Activated CD4-positive, alpha-beta memory T cell treated with anti-CD3 and anti-CD28 coated beads for 36 hours (primary cell): ENCODE data around the gene ADAMTSL1. TPM values are rescaled to one million over a fixed set of nuclear protein-coding genes. Genes with fewer than 3 reads are reported as not detected.

Source experiments
- CTCF ChIA-PET: fragments of 350-600 bp; sonication (Branson Sonifier 250); formaldehyde crosslinking; loops from one replicate; lab custom pipeline; 2021; ENCODE audit warnings: antibody characterized with exemption, inconsistent platforms; lab: Charles Lee
- POLR2A ChIA-PET: fragments of 350-600 bp; sonication (Branson Sonifier 250); formaldehyde crosslinking; loops from one replicate; lab custom pipeline; 2021; ENCODE audit warnings: antibody characterized with exemption; lab: Charles Lee
- DNase-seq: peaks from one replicate; pipeline ENCODE4 v3.0.0-alpha.2; 2020
- H3K27ac Mint-ChIP-seq: one replicate; pipeline ENCODE4 v1.8.0; 2021; ENCODE audit warnings: mixed read lengths
- H3K27me3 Mint-ChIP-seq: one replicate; pipeline ENCODE4 v1.8.0; 2021; ENCODE audit warnings: mixed read lengths
- H3K36me3 Mint-ChIP-seq: one replicate; pipeline ENCODE4 v1.8.0; 2021; ENCODE audit warnings: mixed read lengths
- H3K4me1 Mint-ChIP-seq: one replicate; pipeline ENCODE4 v1.8.0; 2021; ENCODE audit warnings: low read depth, mixed read lengths
- H3K4me3 Mint-ChIP-seq: one replicate; pipeline ENCODE4 v1.8.0; 2021; ENCODE audit warnings: mild to moderate bottlenecking, mixed read lengths
- H3K9me3 Mint-ChIP-seq: one replicate; pipeline ENCODE4 v1.8.0; 2021; ENCODE audit warnings: mixed read lengths
- intact Hi-C: fragments of 100-400 bp; cut with micrococcal nuclease; formaldehyde crosslinking; loops from one replicate; pipeline ENCODE4 v1.15.1; 2023
- total RNA-seq, 2 experiments: library from RNA; stranded (reverse); gene quantifications; one replicate each; pipeline ENCODE4 v1.2.3, GENCODE V29; 2021

Gene ADAMTSL1
- total RNA-seq, 2 experiments from 2014 or later: not detected

DNA sequence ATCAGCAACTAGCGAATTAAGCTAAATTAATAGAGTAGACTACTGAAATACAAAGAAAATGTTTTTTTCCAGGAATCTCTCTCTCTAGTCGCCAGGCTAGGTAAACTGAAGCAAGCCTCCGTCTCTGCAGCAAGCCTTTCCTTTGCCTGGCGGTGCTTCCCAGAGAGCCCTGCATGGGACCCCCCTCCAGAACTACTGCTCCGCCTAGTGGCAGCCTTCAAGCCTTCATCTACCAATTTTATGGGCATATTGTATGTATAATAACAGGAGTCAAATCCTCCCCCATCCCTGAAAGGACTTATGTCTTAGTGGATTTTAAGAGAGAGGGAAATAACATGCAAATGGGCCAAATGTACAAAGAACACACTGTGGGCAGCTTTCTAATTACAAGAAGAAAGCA, 317.1 kb downstream of the ADAMTSL1 start:
- DNase-seq: no peak
- Mint-ChIP-seq H3K4me1 (no peaks in the 10 kb centered on the region), H3K36me3 (no peaks in the 10 kb centered on the region), H3K9me3 (no peaks in the 10 kb centered on the region), H3K27ac (no peak overlapping the region), H3K4me3 (no peak overlapping the region), H3K27me3 (no peaks in the 10 kb centered on the region)
- intact Hi-C loops: no loop called here
- ChIA-PET POLR2A (no interaction called here), CTCF (interaction anchor here (0.6 kb wide), 1 partner anchor 129 kb away, joined by 3 read pairs; no protein-coding TSS in a partner anchor)

DNA sequence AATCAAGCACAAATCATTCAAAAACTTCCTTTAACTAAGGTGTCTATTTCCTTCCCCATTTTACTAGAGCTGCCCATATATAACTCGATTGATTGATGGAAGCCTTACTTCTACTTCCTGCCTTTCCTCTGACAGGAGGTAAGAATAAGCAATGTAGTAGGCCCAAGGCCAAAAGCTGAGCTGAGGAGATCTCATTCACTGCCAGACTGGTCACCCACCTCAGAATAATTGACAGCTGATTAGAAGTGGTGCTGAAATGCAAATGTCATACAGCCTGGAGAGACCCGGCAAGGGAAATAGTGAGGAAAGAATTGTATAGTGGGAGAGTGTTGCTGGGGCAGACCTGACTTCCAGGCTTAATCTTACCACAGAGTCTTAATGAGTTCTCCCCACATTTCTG, 319.2 kb downstream of the ADAMTSL1 start:
- intact Hi-C loops: no loop called here
- no peaks in the 10 kb centered on the region for H3K4me1 Mint-ChIP-seq
- no peak overlapping the region for H3K4me3 Mint-ChIP-seq
- H3K36me3 Mint-ChIP-seq: no peaks in the 10 kb centered on the region
- ChIA-PET CTCF (interaction anchor here (0.6 kb wide), 1 partner anchor 109 kb away, joined by 3 read pairs; no protein-coding TSS in a partner anchor), POLR2A (interaction anchor here (0.6 kb wide), 1 partner anchor 67 kb away, joined by 3 read pairs; no protein-coding TSS in a partner anchor)
- no peak for DNase-seq
- H3K27me3 Mint-ChIP-seq: no peaks in the 10 kb centered on the region
- H3K27ac Mint-ChIP-seq: no peak overlapping the region
- H3K9me3 Mint-ChIP-seq: no peaks in the 10 kb centered on the region

DNA sequence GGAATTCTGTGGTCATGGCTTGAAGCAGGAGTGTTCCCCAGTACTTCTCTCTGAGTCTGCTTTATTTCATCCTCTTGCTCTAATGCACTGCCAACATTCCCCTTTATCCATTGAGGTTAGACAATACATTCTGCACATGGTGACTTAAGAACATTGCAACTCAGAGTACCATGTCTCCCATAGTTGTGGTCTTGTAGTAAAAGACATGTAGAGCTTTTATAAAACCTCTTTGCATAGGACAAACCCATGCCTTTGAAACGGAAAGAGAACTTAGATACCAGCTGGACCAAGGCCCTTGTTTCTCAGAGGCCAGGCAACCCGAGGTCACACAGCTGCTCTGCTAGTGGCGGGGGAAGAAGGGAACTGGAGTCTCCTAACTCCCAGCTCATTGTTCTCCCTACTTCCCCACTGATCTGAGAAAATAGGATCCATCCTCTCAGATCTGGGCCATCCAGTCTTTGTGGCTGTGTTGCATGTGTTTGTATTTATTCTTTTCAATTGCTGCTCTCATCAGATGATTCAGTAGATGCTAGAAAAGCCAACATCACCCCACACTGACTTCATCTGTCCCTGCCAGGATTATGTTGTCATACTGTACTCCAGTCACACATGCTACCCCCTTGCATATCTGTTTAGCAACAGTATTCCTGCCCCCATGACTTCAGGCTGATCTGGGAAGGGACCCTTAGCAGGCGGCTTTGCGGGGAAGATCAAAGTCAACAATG, 322.2 kb downstream of the ADAMTSL1 start:
- intact Hi-C loops: no loop called here
- Mint-ChIP-seq H3K27me3 (no peaks in the 10 kb centered on the region), H3K4me1 (no peaks in the 10 kb centered on the region), H3K27ac (no peak overlapping the region), H3K4me3 (no peak overlapping the region), H3K36me3 (no peaks in the 10 kb centered on the region), H3K9me3 (no peaks in the 10 kb centered on the region)
- CTCF ChIA-PET: no interaction called here
- POLR2A ChIA-PET: no interaction called here
- DNase-seq: no peak

DNA sequence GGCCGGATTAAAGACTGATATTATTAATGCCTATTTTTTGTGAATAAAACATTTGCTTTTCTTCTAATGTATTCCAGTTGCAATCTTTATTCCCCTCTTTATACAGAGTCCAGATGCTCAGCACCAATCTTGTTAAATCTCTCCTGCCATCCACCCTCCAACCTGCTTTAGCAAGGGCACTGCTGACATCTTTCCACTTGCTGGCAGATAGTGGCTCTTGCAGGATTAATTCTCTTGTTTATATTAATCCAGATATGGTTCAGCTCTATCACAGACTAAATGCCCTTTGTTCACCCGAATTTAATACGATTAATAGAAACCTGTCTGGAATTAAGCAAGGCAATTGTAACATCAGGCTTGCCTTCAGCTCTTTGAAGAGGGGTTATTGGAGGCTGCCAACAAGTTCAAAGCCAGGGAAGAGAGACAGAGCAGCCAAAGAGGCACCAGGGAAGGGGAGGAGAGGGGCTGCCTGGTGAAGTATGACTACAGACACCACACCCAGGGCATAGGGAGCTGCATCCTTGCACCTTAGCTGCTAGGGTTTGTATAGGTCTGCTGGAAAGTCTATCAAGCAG, 322.8 kb downstream of the ADAMTSL1 start:
- ChIA-PET POLR2A (no interaction called here), CTCF (no interaction called here)
- DNase-seq: no peak
- H3K36me3 Mint-ChIP-seq: no peaks in the 10 kb centered on the region
- no peaks in the 10 kb centered on the region for H3K27me3 Mint-ChIP-seq
- no peaks in the 10 kb centered on the region for H3K9me3 Mint-ChIP-seq
- H3K27ac Mint-ChIP-seq: no peak overlapping the region
- no peak overlapping the region for H3K4me3 Mint-ChIP-seq
- intact Hi-C loops: no loop called here
- no peaks in the 10 kb centered on the region for H3K4me1 Mint-ChIP-seq

DNA sequence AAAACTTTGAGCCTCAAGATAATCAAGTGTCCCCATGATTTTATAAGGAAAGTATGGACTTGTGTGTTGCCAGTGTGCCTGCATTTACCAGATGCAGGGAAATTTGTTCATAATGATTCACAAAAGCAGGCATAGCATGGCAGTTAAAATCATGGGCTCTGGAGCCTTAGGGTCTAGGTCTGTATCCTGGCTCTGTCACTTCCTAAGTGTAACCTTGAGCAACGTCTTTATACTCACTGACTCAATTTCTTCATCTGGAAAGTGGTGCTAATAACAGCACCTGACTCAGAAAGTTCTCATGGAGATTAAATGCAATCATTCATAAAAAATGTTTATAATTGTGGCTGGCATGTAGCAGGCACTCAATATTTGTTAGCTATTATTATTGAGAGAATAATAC, 324.2 kb downstream of the ADAMTSL1 start:
- H3K9me3 Mint-ChIP-seq: no peaks in the 10 kb centered on the region
- intact Hi-C loops: no loop called here
- H3K4me3 Mint-ChIP-seq: no peak overlapping the region
- H3K27ac Mint-ChIP-seq: no peak overlapping the region
- no peaks in the 10 kb centered on the region for H3K36me3 Mint-ChIP-seq
- ChIA-PET CTCF (no interaction called here), POLR2A (no interaction called here)
- H3K27me3 Mint-ChIP-seq: no peaks in the 10 kb centered on the region
- no peak for DNase-seq
- H3K4me1 Mint-ChIP-seq: no peaks in the 10 kb centered on the region

DNA sequence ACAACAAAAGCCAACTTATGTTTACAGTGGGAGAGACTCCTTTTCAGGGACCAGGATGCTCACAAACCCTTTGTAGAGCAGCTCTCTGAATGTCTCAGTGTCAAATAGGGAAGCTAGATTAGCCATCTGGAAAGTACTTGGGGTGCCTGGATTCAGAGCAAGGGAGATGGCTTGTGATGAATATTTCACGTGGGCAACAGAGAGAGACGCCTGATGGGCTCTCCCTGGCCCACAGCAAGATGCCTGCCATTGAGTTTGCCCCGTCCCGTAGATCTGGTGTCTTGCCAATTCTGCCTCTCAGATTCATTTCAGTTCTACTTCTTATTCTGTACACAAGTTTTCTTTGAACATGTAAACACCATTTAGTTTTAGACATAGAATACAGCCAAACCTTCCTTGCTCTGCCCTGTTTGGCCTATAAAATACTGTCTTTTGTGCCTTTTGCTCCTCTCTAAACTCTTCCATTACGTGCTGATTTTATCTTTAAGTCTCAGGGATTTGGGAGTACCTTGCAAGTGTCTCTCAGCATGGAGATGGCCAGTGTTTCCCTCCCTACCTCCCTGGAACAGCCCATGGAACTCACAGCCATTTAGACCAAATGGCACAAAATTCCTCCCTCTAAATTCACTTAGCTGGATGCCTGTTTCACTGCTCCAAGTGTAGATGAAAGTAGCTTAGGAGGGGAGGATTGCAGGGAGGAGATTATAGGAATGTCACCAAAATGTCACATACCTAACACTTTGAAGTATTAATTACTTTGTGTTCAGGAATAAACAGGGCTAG, 324.7 kb downstream of the ADAMTSL1 start:
- POLR2A ChIA-PET: no interaction called here
- intact Hi-C loops: no loop called here
- Mint-ChIP-seq H3K9me3 (no peaks in the 10 kb centered on the region), H3K4me1 (no peaks in the 10 kb centered on the region), H3K27me3 (no peaks in the 10 kb centered on the region), H3K4me3 (no peak overlapping the region), H3K36me3 (no peaks in the 10 kb centered on the region), H3K27ac (no peak overlapping the region)
- CTCF ChIA-PET: no interaction called here
- no peak for DNase-seq

DNA sequence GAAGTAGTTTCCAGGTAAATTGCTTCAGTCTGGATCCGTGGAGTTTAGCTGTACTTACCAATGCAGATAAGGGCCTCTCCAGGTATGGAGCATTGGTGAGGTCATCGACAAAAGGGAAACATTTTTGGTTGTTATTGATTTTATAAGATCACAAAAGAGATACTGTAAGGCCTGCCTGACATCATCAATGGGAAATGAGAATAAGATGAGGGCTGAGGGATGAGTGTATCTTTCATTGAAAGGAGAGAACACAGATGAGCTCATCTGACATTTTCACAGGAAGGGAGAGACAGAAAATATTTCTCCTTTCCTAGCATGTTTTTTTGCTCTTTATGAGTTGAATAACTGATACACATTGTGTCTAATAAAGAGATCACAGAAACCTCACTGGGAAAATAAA, 325.5 kb downstream of the ADAMTSL1 start:
- CTCF ChIA-PET: no interaction called here
- no peaks in the 10 kb centered on the region for H3K9me3 Mint-ChIP-seq
- no peaks in the 10 kb centered on the region for H3K4me1 Mint-ChIP-seq
- no peak for DNase-seq
- no peaks in the 10 kb centered on the region for H3K27me3 Mint-ChIP-seq
- no peak overlapping the region for H3K27ac Mint-ChIP-seq
- POLR2A ChIA-PET: no interaction called here
- H3K4me3 Mint-ChIP-seq: no peak overlapping the region
- no peaks in the 10 kb centered on the region for H3K36me3 Mint-ChIP-seq
- intact Hi-C loops: no loop called here

DNA sequence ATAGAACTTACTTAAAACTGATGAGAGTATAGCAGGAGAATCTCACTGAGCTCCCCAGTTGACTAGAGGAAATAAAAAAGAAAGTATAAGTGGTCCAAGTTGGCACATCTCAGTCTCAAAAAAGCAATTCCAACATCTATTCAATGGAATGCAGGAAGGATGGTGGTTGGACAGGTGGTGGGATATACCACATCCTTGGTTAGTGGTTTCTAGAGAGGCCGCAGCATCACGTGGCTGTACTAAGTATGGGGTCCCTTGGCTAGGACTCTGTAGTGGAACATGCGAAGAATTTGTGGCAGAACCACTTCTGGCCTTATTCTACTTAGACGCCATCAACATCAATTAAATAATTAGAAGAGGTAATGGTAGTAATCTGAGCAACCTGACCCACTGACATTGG, 326.6 kb downstream of the ADAMTSL1 start:
- Mint-ChIP-seq H3K36me3 (no peaks in the 10 kb centered on the region), H3K27ac (no peak overlapping the region), H3K4me3 (no peak overlapping the region), H3K27me3 (no peaks in the 10 kb centered on the region), H3K4me1 (no peaks in the 10 kb centered on the region), H3K9me3 (no peaks in the 10 kb centered on the region)
- POLR2A ChIA-PET: no interaction called here
- CTCF ChIA-PET: interaction anchor here (0.5 kb wide), 1 partner anchor 228 kb away, joined by 6 read pairs; no protein-coding TSS in a partner anchor
- DNase-seq: no peak
- intact Hi-C loops: no loop called here

DNA sequence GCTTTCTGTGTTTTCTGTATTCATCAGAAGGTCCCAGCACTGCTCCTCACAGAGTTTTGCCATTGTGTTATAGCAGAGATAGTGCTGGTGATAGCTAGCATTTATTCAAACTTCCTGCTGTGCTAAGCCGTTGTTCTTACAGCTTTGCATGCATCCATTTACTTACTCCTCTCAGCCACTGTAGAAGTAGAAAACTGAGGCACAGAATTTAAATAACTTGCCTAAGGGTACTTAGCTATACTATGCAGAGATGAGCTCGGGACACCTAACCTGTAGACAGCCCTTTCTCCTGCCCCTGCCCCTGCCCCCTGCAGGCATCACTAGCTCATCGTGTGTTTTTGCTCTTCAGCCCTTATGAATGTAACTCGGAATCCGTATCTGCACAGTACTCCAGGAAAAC, 331.4 kb downstream of the ADAMTSL1 start:
- POLR2A ChIA-PET: no interaction called here
- no peak for DNase-seq
- CTCF ChIA-PET: no interaction called here
- Mint-ChIP-seq H3K9me3 (no peaks in the 10 kb centered on the region), H3K4me1 (no peaks in the 10 kb centered on the region), H3K27me3 (no peaks in the 10 kb centered on the region), H3K4me3 (no peak overlapping the region), H3K36me3 (no peaks in the 10 kb centered on the region), H3K27ac (no peak overlapping the region)
- intact Hi-C loops: no loop called here

DNA sequence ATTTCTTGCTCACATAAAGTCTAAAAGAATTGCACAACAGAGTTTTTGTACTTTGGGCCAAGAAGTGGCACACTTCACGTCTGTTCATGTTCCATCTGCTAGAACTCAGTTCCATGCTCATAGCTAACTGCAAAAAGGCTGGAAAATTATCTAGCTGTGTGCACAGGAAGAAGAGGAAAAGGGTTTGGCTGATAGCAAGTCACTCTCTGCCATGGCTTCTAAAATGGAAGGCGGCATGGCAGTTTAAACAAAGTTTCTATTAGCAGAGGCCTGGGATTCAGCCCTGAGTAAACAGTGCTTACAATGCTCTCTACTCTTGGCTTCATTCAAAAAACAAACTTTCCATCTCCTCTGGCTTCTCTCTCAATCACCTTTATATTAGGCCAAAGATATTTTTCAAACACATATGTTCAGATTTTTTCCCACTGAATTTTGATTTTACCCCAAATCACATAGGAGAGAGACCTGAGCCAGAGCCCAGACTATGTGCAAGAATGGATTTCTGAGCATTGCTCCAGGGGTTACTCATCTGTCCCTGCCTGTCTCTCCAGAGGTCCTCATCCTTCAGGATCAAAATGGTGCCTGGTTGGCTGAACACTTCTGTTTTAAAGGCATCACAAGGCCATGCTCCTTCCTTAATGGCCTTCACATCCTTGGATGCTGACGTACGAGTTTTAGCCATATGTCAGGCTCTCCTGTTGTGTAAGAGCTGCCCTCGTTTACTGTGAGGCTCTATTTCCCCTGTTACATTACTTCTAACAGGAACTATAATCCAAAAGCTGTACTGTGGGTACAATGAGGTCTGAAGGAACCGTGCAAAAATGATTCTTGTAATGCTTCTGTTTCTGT, 332.5 kb downstream of the ADAMTSL1 start:
- no peaks in the 10 kb centered on the region for H3K9me3 Mint-ChIP-seq
- no peak for DNase-seq
- H3K27ac Mint-ChIP-seq: no peak overlapping the region
- H3K4me3 Mint-ChIP-seq: no peak overlapping the region
- H3K36me3 Mint-ChIP-seq: no peaks in the 10 kb centered on the region
- ChIA-PET CTCF (no interaction called here), POLR2A (no interaction called here)
- no peaks in the 10 kb centered on the region for H3K4me1 Mint-ChIP-seq
- intact Hi-C loops: no loop called here
- no peaks in the 10 kb centered on the region for H3K27me3 Mint-ChIP-seq

DNA sequence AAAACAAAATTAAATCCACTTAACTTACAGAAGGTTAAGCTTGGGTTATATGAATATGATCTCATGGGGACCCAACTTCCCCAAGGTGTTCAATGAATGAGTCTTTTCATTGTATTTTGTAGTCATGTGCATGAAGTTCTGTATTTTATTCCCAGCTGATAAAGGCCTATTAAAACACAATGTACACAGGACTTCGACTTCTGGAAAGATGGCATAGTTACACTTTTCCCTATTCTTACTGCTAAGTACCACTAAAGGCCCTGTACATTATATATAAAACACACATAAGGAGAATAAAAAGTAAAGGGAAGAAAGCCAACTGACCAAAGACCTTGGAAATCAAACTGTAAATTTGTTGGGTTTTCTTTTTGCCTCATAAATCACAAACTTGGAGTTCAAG, 336.6 kb downstream of the ADAMTSL1 start:
- DNase-seq: no peak
- Mint-ChIP-seq H3K9me3 (no peaks in the 10 kb centered on the region), H3K4me1 (no peaks in the 10 kb centered on the region), H3K27ac (no peak overlapping the region), H3K36me3 (no peaks in the 10 kb centered on the region), H3K4me3 (no peak overlapping the region), H3K27me3 (no peaks in the 10 kb centered on the region)
- intact Hi-C loops: no loop called here
- ChIA-PET CTCF (no interaction called here), POLR2A (no interaction called here)

DNA sequence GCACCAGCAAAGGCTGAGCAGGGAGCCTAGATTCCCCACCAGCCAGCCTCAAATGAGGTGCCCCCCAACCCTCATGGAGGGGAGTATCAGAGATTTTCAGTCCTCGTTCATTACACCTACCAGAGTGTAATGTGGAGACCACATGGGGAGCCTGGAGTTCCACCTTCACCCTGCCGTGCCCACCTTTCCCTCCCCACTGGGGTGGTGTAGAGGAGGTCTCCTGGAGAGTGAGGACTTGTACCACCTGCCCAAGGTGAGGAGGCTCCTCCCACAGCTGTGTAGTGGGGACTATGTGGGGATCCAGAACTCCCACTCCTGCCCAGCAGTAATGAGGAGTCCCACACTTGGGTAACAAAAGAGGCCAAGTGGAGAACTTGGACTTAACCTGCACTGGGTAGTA, 337.2 kb downstream of the ADAMTSL1 start:
- H3K9me3 Mint-ChIP-seq: no peaks in the 10 kb centered on the region
- no peaks in the 10 kb centered on the region for H3K27me3 Mint-ChIP-seq
- POLR2A ChIA-PET: no interaction called here
- no peak overlapping the region for H3K4me3 Mint-ChIP-seq
- DNase-seq: no peak
- intact Hi-C loops: no loop called here
- H3K4me1 Mint-ChIP-seq: no peaks in the 10 kb centered on the region
- H3K36me3 Mint-ChIP-seq: no peaks in the 10 kb centered on the region
- CTCF ChIA-PET: no interaction called here
- no peak overlapping the region for H3K27ac Mint-ChIP-seq
